ENCODE results near the gene HMCN2.
A peak's percentile ranks its signal among the peaks of the same experiment; 100 is the strongest.
"Not testable (repeated sequence)": the region's sequence is repeated elsewhere in the genome, so short reads cannot be mapped to it uniquely, and the experiment has no call there.

HMCN2 gene

GRCh38 chr9:130432796-130433167, 167.2 kb downstream of the HMCN2 start:
- no peak for DNase-seq (ENCODE audit: low read depth)

- peak; percentile 65 for DNase-seq (ENCODE audit: low read depth)
Measured at GRCh38 chr9:130433168-130433946, 167.8 kb downstream of the HMCN2 start.

- DNase-seq (ENCODE audit: low read depth), result no peak
Measured at GRCh38 chr9:130433947-130434262, 168.3 kb downstream of the HMCN2 start.

- DNase-seq (ENCODE audit: low read depth), result not testable (repeated sequence)
Measured at GRCh38 chr9:130434656-130435055, 169.1 kb downstream of the HMCN2 start.

GRCh38 chr9:130437011-130437789, 171.6 kb downstream of the HMCN2 start:
- no peak for DNase-seq (ENCODE audit: low read depth)

- DNase-seq (ENCODE audit: low read depth), result no peak
Measured at GRCh38 chr9:130438382-130438981, 172.9 kb downstream of the HMCN2 start.

GRCh38 chr9:130441031-130441430, 175.5 kb downstream of the HMCN2 start:
- no peak for DNase-seq (ENCODE audit: low read depth)

GRCh38 chr9:130442746-130443455, 177.3 kb downstream of the HMCN2 start:
- DNase-seq (ENCODE audit: low read depth), result no peak

- DNase-seq (ENCODE audit: low read depth), result no peak
Measured at GRCh38 chr9:130443456-130443801, 177.9 kb downstream of the HMCN2 start.

- peak; percentile 26 for DNase-seq (ENCODE audit: low read depth)
Measured at GRCh38 chr9:130443840-130444492, 178.4 kb downstream of the HMCN2 start.

GRCh38 chr9:130444565-130445221, 179.1 kb downstream of the HMCN2 start, which contains the start of gene ASS1:
TSS of gene ASS1 (plus strand) at chr9:130444961. CDS start at chr9:130452229, 7,268 bp downstream.
- peak; percentile 58 for DNase-seq (ENCODE audit: low read depth)

- peak; percentile 72 for DNase-seq (ENCODE audit: low read depth)
Measured at GRCh38 chr9:130445268-130445983, 179.9 kb downstream of the HMCN2 start.

- DNase-seq (ENCODE audit: low read depth), result peak; percentile 95
Measured at GRCh38 chr9:130446101-130446861, 180.7 kb downstream of the HMCN2 start.

- no peak for DNase-seq (ENCODE audit: low read depth)
Measured at GRCh38 chr9:130447193-130447816, 181.7 kb downstream of the HMCN2 start.

- DNase-seq (ENCODE audit: low read depth), result peak; percentile 78
Measured at GRCh38 chr9:130448035-130448624, 182.6 kb downstream of the HMCN2 start.

GRCh38 chr9:130448771-130449603, 183.4 kb downstream of the HMCN2 start:
- DNase-seq (ENCODE audit: low read depth), result no peak

- DNase-seq (ENCODE audit: low read depth), result peak; percentile 14
Measured at GRCh38 chr9:130450344-130451003, 184.9 kb downstream of the HMCN2 start.

- no peak for DNase-seq (ENCODE audit: low read depth)
Measured at GRCh38 chr9:130451004-130451390, 185.4 kb downstream of the HMCN2 start.

Data from EH (cell line).